Glutamatergic neuron (in vitro differentiated cells): ENCODE measurements around the gene FAHD2A. TPM values are rescaled to one million over a fixed set of nuclear protein-coding genes. Genes with fewer than 3 reads are reported as not detected.

ENCODE experiments used
- DNase-seq: peaks from one replicate; pipeline ENCODE4 v3.0.0; 2022
- H3K27ac Mint-ChIP-seq: one replicate; pipeline ENCODE4 v1.8.0; 2020; ENCODE audit warnings: mild to moderate bottlenecking, mixed read lengths, inconsistent platforms; ENCODE audit not compliant: unreplicated experiment
- H3K27me3 Mint-ChIP-seq: one replicate; pipeline ENCODE4 v1.8.0; 2020; ENCODE audit warnings: mild to moderate bottlenecking, moderate library complexity, mixed read lengths, inconsistent platforms; ENCODE audit not compliant: unreplicated experiment
- H3K36me3 Mint-ChIP-seq: one replicate; pipeline ENCODE4 v1.8.0; 2020; ENCODE audit warnings: mild to moderate bottlenecking, mixed read lengths, inconsistent platforms; ENCODE audit not compliant: unreplicated experiment
- H3K4me1 Mint-ChIP-seq: one replicate; pipeline ENCODE4 v1.8.0; 2020; ENCODE audit warnings: mild to moderate bottlenecking, low read depth, mixed read lengths, inconsistent platforms; ENCODE audit not compliant: unreplicated experiment
- H3K4me3 Mint-ChIP-seq: one replicate; pipeline ENCODE4 v1.8.0; 2020; ENCODE audit warnings: mild to moderate bottlenecking, mixed read lengths, inconsistent platforms; ENCODE audit not compliant: unreplicated experiment
- H3K9me3 Mint-ChIP-seq: one replicate; pipeline ENCODE4 v1.8.0; 2020; ENCODE audit warnings: mild to moderate bottlenecking, moderate library complexity, mixed read lengths, inconsistent platforms; ENCODE audit not compliant: unreplicated experiment
- CTCF ChIP-seq: fragments of 200-600 bp; sonication (generic); IDR thresholded peaks from one replicate; pipeline ENCODE4 v1.5.0; 2021; ENCODE audit not compliant: partially characterized antibody, unreplicated experiment
- total RNA-seq: library from RNA; stranded (reverse); fragmentation: NEBNext Ultra II Directional; extraction: Animal tissue kit (Norgen Biotek cat#: 25700); gene quantifications from one replicate; pipeline ENCODE4 v1.2.1, GENCODE V29; 2021; ENCODE audit not compliant: unreplicated experiment

The FAHD2A gene
- total RNA-seq, 1 donor from 2014 or later, result 50.3 TPM

- peaks cover 11% of the 10 kb centered on the region for H3K27me3 Mint-ChIP-seq
- TF ChIP-seq CTCF, result no peak
- peaks cover 15% of the 10 kb centered on the region for H3K4me1 Mint-ChIP-seq
- peak overlapping the region; percentile 10 for H3K27ac Mint-ChIP-seq
- no peak for DNase-seq
- H3K4me3 Mint-ChIP-seq, result no peak overlapping the region
- peaks cover 2% of the 10 kb centered on the region for H3K9me3 Mint-ChIP-seq
- H3K36me3 Mint-ChIP-seq, result no peaks in the 10 kb centered on the region
Measured at GRCh38 chr2:95380280-95380679, 22.2 kb upstream of the FAHD2A start.

- peaks cover 14% of the 10 kb centered on the region for H3K4me1 Mint-ChIP-seq
- DNase-seq, result no peak
- H3K9me3 Mint-ChIP-seq, result peaks cover under 1% of the 10 kb centered on the region
- no peak overlapping the region for H3K27ac Mint-ChIP-seq
- H3K36me3 Mint-ChIP-seq, result no peaks in the 10 kb centered on the region
- no peak overlapping the region for H3K4me3 Mint-ChIP-seq
- peaks cover 9% of the 10 kb centered on the region for H3K27me3 Mint-ChIP-seq
- no peak for TF ChIP-seq CTCF
Measured at GRCh38 chr2:95380731-95381130, 21.8 kb upstream of the FAHD2A start.

GRCh38 chr2:95381212-95382191, 21.0 kb upstream of the FAHD2A start:
- H3K4me1 Mint-ChIP-seq, result peaks cover 12% of the 10 kb centered on the region
- no peak overlapping the region for H3K27ac Mint-ChIP-seq
- H3K27me3 Mint-ChIP-seq, result peaks cover 9% of the 10 kb centered on the region
- no peak overlapping the region for H3K4me3 Mint-ChIP-seq
- no peak for TF ChIP-seq CTCF
- no peak for DNase-seq
- H3K9me3 Mint-ChIP-seq, result no peaks in the 10 kb centered on the region
- H3K36me3 Mint-ChIP-seq, result no peaks in the 10 kb centered on the region

GRCh38 chr2:95382192-95382591, 20.3 kb upstream of the FAHD2A start:
- Mint-ChIP-seq H3K9me3 (no peaks in the 10 kb centered on the region), H3K27ac (no peak overlapping the region), H3K36me3 (no peaks in the 10 kb centered on the region), H3K4me1 (peaks cover 12% of the 10 kb centered on the region), H3K4me3 (no peak overlapping the region), H3K27me3 (peaks cover 9% of the 10 kb centered on the region)
- no peak for DNase-seq
- TF ChIP-seq CTCF, result no peak
